GM18505 (cell line): ENCODE measurements around the gene USP47.
A peak's percentile ranks its signal among the peaks of the same experiment; 100 is the strongest.

Experiments
- ATAC-seq: cut with Tn5 transposase; IDR thresholded peaks from one replicate; pipeline ENCODE4 v1.9.1; 2021; ENCODE audit not compliant: unreplicated experiment
- POLR2A ChIP-seq: IDR thresholded peaks from 4 replicates; pipeline ENCODE4 v1.6.1; 2011; ENCODE audit warnings: borderline replicate concordance; ENCODE audit not compliant: insufficient read depth, insufficient read length; ENCODE audit errors: extremely low read depth

Gene USP47, protein sequence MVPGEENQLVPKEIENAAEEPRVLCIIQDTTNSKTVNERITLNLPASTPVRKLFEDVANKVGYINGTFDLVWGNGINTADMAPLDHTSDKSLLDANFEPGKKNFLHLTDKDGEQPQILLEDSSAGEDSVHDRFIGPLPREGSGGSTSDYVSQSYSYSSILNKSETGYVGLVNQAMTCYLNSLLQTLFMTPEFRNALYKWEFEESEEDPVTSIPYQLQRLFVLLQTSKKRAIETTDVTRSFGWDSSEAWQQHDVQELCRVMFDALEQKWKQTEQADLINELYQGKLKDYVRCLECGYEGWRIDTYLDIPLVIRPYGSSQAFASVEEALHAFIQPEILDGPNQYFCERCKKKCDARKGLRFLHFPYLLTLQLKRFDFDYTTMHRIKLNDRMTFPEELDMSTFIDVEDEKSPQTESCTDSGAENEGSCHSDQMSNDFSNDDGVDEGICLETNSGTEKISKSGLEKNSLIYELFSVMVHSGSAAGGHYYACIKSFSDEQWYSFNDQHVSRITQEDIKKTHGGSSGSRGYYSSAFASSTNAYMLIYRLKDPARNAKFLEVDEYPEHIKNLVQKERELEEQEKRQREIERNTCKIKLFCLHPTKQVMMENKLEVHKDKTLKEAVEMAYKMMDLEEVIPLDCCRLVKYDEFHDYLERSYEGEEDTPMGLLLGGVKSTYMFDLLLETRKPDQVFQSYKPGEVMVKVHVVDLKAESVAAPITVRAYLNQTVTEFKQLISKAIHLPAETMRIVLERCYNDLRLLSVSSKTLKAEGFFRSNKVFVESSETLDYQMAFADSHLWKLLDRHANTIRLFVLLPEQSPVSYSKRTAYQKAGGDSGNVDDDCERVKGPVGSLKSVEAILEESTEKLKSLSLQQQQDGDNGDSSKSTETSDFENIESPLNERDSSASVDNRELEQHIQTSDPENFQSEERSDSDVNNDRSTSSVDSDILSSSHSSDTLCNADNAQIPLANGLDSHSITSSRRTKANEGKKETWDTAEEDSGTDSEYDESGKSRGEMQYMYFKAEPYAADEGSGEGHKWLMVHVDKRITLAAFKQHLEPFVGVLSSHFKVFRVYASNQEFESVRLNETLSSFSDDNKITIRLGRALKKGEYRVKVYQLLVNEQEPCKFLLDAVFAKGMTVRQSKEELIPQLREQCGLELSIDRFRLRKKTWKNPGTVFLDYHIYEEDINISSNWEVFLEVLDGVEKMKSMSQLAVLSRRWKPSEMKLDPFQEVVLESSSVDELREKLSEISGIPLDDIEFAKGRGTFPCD (N-terminal part only)

DNA sequence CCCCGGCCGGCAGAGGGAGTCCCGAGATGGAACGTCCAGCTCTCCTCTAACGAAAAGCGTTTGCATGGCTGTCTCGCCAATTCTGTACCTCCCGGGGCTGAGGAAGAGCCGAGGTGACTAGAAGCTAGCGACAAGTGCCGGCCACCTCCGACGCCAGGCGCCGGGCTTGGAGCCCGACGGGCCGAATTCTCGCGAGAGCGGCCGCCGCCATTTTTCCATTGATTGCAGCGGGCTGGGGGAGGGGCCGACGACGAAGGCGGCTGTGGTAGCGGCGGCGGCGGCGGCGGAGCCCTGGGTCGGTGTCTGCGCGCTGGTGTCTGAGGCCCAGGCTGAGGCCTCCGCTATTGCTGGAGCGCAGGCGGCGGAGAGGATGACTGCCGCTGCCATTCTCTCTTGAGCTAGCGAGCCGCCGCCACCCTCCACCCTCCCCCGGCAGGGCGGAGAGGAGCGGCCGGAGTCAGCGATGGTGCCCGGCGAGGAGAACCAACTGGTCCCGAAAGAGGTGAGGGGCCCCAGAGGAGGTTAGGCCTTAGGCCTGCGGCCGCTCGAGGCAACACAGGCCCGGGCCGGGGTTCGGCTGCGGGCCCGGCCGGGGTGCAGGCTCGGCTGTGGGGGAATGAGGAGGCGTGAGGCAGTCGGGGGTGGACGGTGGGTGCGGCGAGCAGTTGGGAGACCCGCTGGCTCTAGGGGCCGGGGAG, at the start of gene USP47:
Gene USP47 (plus strand): TSS at position 250 of the 698 bp plus-strand sequence. CDS start 214 bp downstream, at position 464.
- peak; percentile 70 for ATAC-seq
- TF ChIP-seq POLR2A, result peak; percentile 98

DNA sequence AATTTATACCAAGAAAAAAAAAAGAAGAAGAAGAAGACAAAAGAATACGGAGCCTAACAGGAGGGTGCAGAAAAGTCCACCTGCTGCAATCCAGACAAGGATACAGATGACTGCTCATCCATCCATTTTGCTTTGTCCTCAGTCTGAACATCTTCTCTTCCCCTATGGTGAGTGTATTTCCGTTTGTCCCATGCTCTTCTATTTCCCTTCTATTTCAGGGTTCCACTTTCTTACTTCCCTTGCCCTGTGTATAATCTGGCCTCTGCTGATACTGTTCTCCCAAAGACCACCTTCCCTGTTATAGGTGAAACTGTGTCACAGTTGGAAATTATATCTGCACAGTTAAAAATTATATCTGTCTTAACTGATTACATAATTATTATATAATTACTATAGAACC, 48.7 kb upstream of the USP47 start:
- TF ChIP-seq POLR2A, result no peak
- ATAC-seq, result no peak

DNA sequence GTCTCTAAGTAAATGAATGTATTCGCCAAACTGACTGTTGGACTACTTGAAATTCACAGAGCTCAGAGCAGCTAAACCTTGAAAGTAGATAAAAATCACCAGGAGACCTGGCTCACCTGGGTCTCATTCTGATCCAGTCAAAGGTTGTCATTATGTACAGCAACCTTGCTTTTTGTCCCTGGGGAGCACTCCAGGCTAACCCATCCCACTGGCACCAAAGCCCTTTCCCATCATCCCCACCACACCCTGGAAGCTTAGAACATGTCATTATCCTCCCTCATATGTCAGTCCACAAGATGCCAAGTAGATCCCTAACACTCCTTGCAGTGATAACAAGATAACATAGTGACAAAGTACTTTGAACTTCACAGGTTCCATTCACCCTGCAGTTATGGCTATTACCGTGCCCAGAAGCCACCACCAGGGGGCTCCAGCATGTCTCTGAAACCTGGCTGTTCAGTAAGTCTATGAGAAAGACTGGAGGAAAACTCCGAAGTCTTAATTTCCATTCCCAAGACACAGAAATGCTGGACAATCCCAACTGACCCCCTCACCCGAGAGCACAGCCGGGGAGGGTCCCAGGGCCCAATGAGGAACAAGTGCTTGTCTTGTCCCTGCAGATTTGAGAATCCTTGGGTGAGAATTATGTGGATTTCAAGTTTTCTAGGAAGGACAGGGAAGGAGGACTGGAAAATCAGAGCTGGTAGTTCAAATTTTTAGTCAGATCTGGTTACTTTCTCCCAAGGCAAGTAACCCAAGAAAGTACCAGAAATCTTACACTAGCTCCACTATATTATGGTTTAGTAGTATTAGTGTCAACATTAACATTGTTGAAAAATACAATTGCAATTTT, 43.0 kb upstream of the USP47 start:
- no peak for ATAC-seq
- TF ChIP-seq POLR2A, result no peak

DNA sequence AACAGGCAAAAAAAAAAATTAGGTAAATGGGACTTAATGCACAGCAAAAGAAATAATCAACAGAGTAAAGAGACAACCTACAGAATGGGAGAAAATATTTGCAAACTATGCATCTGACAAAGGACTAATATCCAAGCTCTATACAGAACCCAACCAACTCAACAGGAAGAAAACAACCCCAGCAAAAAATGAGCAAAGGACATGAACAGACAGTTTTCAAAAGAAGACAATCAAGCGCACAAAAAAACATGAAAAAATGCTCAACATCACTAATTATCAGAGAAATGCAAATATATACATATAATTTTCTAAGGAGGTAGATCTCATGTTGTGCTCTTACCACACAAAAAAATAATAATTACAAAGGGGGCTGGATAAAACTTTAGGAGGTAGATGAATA, 36.5 kb upstream of the USP47 start:
- ATAC-seq, result no peak
- TF ChIP-seq POLR2A, result no peak

DNA sequence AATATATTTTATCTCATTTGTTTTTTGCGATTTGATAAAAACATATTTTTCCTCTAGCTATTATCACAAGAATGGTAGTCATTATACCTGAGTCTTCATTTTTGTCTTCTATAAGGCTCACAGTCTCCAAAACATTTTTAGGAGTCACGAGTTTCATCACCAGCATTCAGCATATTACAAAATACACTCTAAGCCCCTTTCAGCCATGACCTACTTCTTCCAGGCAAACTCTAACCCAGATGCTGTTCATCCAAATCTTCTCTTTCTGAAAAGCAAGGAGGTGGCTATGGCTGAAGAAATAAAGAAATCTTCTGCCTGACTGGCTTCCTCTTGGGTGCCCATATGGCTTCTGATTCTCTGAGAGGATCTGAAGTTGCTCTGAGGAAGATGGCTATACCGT, 35.7 kb upstream of the USP47 start:
- ATAC-seq, result no peak
- TF ChIP-seq POLR2A, result no peak

DNA sequence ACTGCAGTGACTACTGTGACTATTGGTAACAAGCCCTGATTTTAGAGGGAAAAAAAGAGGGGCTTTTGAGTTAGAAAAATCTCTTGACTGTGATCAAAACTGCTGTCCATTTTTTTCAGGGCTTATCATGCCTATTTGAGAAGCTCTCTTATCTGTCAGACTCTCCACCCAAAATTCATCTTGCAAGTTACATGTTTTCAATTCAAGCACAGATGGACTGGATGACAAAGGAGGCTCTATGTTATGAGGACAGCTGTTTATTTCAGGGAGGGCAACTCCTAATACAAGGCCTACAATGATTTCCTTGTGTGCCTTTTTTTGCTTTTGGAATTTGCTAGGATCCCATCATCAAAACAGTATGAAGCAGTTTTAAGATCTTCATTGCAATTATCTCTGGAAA, 35.2 kb upstream of the USP47 start:
- ATAC-seq, result no peak
- TF ChIP-seq POLR2A, result no peak

DNA sequence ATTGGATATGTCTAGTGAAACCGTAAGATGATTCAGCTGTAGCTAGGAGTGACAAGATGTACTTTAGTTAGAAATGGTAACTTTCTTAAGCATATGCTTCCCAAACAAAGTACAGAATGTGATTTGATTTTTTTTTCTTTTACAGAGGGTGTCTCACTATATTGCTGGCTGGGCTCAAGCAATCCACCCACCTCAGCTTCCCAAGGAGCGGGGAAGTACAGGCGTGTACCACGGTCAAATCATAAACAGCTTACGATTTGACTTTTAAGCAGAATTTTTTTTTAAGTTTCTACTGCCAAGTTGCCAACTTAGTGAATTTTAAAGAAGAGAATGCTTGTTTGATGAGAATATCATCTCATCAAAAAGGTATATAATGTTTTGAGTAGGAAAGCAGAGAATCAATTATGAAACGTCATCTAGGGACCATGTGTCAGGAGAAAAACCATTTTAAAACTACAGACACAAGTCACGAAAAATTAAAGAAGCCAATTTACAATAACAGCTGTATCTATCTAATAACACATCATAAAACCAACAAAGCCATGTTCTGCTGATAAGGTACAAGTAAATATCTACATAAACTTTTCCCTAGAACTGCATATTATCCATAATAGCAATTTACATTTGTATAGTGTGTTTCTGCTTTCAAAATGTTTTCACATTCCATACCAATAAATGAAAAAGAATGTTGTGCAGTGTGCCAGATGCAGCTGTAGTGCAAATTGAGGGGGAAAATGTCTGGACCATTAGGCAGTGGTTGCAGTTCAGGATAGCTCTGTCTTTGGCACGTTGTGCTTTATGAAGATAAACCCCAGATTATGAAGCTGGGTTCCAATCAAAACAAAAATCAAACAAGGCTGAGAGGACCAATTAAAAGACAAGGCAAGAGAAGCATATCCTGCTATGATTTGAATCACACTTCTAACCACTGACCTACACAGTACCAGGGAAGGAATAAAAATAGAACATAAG, 33.7 kb upstream of the USP47 start:
- no peak for TF ChIP-seq POLR2A
- no peak for ATAC-seq

DNA sequence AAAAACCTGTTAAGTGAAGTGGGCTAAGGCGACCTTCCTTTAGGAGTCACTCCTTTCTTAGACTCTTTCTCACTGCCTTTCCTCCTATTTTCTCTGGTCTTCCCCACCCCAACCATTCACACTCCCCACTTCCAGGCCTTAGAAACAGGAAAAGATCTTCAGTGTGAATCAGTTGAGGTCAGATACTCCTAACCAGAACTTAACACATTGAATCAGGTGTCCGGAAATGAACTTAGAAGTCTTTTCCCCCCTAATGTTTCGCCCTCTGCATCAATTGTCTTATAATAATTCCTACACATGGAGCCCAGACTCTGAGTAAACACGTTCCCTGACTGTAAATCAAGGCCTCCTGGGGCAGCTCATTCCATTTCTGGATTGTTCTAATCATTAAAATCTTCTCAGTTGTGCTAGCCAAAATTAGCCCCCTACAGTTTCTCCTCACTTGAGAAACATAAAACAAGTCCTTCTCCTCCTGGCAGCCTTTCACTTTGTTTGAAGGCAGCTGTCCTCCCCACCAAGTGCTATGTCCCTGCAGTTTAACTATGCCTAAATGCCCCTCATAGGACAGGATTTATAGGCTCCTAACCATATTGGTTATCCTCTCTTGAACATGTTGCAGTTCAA, 32.7 kb upstream of the USP47 start:
- TF ChIP-seq POLR2A, result no peak
- no peak for ATAC-seq

DNA sequence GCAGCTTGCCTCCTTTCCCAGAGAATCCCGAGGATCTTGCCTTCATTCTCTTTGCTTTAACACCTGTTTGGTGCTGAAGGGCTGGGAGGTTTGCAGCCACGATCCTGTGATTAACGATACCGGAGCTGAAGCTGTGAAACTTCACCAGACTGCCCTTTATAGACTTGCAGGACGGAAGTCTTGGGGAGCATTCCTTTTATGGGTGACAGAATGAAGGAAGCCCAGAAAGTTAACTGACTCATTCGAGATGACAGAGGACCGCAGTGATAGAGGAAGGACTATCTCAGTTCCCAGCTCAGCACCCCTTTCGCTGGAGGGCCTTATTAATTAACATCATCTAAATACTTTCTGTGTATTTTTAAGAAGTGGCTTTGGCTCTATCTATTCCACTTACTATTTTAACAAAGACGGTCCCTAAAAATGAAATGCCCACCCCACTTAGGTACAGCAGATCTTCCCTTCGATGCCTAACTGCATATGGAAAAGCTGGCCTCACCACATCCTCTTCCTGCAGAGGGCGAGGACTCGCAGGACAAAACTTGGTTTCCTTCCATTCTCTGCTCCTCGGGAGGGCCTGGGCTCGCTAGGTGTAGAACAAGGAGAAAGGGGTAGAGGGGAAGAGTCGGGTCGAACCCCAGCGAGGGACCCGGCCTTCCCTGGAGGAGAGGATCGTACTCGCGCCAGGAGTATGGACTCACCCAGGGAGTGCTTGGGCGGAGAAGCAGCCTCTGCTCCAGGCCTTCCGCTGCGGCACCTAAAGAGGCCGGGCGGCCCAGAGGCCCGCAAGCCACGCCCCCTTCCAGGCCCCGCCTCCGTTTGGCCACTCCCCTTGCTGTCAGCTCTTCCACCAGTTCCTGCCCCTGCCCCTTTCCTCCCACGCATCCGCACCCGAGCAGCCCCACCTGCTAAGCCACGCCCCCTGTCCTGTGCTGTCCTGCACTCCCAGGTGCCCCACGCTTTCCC, 30.7 kb upstream of the USP47 start:
- no peak for TF ChIP-seq POLR2A
- ATAC-seq, result no peak

DNA sequence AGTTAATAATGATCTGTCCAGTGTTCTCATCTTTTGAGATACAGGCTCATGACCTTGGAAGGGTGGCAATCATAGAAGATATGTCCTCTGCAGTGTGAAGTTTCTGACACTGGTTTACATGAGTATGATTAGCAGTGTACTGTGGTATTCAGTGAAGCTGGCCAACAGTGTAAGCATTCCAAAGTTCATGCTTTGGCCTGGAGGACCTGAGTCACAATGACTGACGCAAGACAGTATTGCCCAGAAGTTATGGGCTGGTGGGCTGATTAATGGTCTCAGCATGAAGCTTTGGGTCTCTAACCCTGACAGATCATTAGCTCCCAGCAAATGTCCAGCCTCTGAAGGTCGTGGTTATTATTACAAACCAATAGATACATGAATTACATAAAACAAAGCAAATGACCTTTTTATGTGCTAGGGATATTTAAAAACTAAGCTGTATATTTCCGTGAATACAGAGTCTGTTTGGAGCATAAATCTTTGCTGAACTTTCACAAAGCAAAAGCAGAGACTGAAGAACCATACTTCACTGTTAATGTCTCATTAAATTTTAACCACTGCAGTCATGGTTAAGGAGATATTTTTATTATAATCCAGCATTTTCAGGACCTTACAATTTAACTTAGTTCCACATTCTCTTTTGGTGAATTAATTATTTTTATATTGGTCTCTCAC, 28.3 kb upstream of the USP47 start:
- ATAC-seq, result no peak
- no peak for TF ChIP-seq POLR2A
